HG02973 (cell line): ENCODE data around the gene RNPEPL1.
"Not testable (repeated sequence)": the region's sequence is repeated elsewhere in the genome, so short reads cannot be mapped to it uniquely, and the experiment has no call there.

Experiments
- ATAC-seq: cut with Tn5 transposase; IDR thresholded peaks from one replicate; pipeline ENCODE4 v1.9.1; 2021; ENCODE audit warnings: moderate library complexity; ENCODE audit not compliant: unreplicated experiment

RNPEPL1 gene, protein sequence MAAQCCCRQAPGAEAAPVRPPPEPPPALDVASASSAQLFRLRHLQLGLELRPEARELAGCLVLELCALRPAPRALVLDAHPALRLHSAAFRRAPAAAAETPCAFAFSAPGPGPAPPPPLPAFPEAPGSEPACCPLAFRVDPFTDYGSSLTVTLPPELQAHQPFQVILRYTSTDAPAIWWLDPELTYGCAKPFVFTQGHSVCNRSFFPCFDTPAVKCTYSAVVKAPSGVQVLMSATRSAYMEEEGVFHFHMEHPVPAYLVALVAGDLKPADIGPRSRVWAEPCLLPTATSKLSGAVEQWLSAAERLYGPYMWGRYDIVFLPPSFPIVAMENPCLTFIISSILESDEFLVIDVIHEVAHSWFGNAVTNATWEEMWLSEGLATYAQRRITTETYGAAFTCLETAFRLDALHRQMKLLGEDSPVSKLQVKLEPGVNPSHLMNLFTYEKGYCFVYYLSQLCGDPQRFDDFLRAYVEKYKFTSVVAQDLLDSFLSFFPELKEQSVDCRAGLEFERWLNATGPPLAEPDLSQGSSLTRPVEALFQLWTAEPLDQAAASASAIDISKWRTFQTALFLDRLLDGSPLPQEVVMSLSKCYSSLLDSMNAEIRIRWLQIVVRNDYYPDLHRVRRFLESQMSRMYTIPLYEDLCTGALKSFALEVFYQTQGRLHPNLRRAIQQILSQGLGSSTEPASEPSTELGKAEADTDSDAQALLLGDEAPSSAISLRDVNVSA

DNA sequence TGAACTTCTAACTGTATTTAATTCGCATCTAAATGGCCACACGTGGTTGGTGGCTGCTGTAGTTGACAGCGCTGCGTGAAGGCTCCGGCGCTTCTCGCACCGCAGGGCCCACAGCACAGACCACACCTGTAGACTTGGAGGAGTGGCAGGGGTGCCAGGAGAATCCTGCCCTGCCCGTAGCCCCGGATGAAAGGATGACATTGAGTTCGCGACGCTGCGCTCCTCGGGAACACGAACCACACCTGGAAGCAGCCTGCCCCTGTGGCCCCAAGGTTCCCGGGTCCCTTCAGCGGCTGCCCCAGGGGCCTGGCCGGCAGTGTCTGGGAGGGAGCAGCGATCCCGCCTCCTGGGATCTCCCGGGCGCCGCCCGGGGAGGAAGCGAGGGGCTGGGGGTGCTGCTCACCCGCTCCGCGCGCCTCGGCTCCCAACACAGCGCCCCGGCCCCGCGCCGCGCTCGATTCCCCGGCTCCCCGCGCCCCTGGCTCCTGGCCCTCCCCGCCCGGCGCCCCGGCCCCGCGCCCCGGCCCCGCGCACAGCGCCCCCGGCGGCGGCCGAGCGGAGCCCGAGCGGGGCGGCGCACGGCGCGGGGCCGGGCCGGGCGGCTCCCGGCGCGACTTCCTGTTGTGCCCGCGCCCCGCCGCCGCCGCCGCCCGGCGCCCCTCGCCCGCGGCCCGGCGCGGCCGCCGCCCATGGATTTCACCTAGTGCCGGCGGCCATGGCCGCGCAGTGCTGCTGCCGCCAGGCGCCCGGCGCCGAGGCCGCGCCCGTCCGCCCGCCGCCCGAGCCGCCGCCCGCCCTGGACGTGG, at the start of gene RNPEPL1:
TSS of gene RNPEPL1 (plus strand) at position 613 of the 806 bp plus-strand sequence. CDS start at position 716, 103 bp downstream.
- peak; percentile 21 for ATAC-seq

DNA sequence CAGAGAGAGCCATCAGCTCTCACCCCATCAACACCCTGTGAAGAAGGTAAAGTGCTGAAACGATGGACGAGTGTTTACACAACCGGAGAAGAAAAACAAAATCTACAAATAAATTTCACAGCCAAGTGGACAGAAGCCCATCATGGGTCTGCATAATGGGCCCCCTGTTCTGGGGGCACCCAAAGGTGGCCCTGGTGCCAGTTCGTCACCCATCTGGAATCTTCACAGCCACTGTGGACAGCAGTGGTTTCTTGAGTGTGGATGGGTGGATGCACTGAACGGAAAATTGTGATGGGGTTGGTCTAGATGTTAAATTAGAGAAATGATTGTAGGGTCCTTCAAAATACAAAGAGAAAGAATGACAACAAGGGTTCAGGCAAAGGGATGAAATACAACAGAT, 49.3 kb upstream of the RNPEPL1 start:
- ATAC-seq, result no peak

DNA sequence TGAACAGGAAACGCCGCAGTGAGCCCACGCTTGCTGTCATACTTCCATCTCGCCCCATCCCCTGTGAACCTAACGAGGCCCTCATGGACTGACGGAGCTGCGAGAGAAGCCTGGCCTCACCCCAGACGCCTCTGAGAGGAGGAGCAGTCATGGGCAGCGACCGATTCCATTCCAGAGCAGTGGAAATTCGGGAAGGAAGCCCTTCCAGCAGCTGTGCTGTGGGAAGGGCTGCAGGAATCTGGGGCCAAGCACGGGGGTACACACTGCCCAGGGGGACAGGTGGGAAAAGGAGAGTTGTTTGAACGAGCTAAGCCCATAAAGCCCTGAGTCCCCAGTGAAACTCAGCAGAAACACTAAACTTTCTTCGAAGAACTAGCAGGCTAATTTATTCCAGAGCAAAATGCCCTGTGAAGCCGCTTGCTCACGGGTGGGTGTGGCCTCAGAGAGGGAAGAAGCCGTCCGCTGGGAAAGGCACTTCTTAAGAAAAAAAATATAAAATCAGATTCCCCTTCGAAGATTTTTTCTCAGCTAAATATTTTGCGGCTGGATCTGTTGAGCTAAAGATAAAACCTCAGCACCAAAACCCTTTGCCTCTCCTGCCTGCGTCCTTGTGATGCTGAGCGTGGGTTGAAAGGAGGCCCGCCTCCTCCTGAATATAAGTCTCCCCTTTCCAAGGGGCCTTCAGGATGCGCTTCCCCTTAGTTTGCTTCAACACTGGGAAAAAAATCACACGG, 48.7 kb upstream of the RNPEPL1 start:
- ATAC-seq, result no peak

DNA sequence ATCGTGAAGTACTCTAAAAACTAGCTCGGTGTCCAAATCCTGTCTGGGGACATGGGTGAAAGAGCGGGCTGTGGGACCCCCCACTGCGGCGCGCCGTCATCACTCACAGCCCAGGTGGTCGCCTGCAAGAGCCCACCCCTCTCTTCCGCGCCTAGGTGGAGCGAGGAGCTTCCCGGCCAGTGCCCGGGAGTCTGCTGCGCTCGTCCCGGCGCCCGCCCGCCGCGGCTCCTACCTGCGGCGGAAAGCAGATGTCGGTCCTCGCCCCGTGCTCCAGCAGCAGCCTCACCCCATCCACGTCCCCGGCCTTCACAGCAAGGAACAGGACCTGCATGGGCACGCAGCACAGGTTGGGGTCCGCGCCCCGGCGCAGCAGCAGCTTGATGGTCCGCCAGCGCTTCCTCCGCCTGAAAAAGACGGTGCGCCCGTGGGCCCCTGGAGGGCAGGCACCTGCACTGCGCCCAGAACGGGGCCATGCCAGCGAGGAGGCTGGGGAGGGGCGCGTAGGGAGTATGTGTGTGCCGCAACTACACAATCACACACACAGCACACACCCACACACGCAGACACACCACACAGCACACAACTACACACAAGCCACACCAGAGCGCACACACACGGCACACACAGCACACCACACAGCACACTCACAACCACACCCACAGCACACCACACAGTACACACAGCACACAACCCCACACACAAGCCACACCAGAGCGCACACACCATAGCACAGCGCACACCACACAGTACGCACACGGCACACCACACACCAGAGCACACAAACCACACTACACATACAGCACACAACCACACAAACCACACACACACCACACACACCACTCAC, 47.9 kb upstream of the RNPEPL1 start:
- no peak for ATAC-seq

DNA sequence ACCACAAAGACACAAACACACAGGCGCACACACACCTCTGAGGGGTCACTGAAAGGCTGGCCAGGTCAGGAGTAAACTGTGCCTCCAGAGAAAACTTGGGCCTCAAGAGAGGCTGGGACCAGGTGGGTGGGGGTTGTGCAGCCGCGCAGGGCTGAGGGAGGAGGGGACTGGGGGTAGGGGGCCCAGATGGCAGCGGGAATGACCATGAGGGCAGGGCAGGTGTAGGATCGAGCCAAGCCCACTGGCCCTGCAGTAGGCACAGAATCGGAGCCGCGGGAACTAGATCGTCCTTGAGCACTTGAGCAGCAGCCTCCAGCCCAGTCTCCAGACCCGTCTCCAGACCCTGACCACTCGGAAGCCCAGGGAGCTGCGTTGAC, 47.3 kb upstream of the RNPEPL1 start:
- ATAC-seq, result no peak

DNA sequence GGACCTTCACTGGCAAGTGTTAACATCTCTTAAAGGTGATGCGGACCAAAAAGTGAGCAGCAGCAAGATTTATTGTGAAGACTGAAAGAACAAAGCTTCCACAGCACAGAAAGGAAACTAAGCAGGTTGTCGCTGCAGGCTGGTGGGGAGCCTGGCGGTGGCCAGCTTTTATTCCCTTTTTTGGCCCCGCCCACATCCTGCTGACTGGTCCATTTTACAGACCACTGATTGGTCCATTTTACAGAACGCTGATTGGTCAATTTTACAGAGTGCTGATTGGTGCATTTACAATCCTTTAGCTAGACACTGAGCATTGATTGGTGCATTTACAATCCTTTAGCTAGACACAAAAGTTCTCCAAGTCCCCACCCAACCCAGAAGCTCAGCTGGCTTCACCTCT, 46.4 kb upstream of the RNPEPL1 start:
- not testable (repeated sequence) for ATAC-seq

DNA sequence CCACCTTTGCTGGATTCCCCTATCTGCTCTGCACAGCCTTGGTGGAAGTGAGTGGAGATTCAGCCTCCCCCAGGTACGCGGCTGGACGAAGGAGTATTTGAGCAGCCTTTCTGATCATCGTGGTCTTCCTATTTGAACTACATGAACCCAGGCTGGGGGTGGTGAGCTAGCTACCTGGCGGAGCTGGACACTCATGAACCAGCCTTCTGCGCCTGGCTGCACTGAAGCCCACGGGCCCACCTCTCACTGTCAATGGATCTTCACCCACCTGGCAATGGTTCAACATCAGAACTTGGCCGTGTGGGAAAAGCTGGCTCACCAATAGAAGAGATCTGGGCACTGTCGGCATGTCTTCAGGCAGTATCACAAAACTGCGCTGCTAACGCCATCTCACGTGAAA, 45.9 kb upstream of the RNPEPL1 start:
- no peak for ATAC-seq

DNA sequence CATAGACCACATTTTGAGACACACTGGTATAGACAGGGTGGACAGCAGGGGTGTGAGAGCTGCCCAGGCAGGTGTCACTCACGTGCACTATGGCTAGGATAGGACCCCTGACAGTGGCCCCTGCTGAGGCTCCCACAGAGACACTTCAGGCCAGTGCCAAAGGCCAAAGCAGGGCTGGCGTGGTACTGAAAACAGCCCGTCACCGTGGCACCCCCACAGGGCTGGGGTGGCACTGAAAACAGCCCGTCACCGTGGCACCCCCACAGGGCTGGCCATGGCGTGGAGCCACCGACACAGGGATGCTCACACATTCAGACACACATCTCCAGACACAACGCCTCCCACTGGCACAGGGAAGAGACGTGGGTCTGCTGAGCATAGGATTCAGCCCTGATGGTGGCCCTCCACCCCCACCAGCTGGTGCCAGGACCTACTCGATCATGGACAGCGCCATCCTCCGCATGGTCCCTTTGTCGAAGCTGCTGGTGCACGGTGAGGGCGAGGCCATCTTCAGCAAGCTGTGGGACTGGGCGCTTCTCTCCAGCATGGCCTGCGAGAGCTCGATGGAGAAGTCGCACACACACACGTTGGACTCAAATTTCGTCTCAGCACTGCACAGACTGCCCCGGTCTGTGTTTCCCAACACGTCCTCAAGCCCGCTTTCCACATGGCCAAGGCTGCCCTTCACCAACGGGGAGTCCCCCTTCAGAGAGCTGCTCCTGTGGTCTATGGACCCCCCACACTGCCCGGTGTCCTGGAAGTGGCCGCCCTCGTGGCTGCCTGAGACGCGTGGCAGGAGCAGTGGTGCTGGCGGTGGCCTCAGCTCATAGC, 44.6 kb upstream of the RNPEPL1 start:
- ATAC-seq, result no peak

DNA sequence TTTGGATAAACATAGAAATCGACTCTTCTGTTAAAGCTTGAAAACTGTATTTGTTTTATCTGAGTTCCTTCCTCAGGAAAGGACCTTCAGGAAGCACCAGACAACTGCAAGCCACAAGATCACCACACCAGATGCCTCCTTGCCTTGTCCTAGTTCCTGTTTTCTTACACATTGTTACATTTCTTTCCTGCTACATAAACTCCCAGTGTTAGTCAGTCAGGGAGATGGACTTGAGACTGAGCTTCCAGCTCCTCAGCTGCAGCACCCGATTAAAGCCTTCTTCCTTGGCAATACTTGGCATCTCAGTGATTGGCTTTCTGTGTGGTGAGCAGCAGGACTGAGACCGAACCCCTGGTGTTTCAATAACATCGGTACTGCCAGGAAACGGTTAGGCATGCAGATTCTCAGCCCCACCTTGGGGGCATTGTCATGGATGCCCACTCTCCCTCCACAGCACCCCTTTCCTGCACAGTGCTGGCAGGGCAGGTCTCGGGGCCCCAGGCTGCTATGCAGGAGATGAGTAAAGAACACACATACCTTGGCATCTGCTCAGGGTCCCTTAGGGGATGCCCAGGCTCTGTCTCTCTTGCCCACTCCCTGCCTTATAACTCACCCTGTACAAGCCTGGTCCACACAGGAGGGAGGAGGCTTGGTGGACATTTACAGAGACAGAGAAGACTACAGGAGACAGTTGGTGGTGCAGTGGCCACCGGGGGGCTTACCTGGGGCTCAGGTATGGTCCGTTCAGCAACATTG, 43.1 kb upstream of the RNPEPL1 start:
- no peak for ATAC-seq

DNA sequence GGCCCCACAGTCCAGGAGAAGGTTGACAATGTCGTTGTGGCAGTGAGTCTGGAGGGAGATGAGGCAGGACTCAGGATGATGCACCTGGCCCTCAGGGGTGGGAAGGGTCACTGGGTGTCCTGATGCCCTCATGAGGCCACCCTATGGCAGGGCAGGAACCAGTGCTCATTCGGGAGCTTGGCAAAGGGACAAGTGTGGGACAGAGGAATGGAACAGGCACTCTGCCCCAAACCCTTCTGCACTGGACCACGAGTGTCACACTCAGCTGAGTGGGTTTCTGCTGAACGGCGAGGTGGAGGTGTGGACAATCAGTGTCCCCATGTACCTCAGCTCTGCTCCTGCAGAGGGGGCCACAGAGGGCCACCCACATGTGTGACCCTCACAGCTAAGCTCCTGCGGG, 42.5 kb upstream of the RNPEPL1 start:
- ATAC-seq, result no peak

DNA sequence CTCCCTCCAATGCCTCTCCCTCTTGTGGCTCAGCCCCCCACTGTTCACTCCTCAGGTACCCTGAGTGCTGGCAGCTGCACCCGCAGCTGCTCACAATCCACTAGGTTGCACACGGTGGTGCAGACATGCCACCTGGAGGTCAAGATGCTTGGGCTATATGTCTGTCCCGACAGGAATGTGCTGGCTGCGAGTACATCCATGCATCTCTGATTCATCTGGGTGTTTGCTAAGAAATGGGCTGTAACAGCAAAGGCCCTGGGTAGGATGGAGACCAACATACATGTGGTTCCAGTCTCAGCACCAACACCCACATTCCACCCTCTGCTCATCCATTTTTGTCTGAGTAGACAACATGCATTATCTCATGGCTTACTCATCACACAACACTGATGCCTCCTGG, 41.8 kb upstream of the RNPEPL1 start:
- ATAC-seq, result no peak

DNA sequence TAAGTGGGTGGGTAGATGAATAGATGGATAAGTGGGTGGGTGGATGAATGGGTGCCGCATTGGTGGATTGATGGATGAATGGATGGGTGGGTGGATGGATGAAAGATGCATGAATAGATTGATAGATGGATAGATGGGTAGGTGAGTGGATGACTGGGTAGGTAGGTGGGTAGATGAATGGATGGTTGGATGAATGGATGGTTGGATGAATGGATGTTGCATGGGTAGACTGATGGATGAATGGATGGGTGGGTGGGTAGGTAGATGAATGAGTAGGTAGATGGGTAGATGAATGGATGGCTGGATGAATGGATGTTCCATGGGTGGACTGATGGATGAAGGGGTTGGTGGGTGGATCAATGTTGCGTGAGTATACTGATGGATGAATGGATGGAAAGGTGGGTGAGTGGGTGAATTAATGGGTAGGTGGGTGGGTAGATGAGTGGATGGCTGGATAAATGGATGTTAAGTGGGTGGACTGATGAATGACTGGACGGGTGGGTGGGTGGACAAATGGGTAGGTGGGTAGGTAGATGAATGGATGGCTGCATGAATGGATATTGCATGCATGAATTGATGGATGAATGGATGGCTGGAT, 41.0 kb upstream of the RNPEPL1 start:
- ATAC-seq, result no peak

DNA sequence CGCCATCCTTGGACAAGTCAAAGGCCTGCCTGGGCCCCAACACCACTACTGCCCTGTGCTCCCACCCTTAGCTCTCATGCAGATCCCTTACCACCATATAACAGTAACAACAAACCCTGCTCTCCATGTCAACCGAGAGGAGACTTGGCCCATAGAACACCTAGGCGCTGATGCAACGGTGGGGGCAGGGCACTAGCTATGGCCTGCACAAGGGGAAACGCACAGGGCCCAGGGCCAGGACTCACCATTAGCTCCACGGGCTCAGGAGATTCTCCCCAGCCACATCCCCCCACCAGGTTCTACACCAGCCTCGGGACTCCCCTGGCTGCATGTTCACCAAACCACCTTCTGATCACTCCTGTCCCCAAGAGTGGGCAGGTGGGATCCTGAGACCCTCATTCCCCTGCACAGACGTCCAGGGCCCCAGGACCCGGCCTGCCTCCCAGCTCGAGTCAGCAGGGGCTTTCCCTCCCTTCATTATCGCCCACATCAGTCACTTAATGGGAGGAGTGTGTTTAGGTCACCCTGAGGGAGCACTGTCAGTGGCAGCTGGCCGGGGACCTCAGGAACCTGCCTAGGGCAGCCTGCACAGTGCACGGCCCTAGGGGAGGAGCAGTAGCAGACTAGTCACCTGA, 39.8 kb upstream of the RNPEPL1 start:
- ATAC-seq, result no peak

DNA sequence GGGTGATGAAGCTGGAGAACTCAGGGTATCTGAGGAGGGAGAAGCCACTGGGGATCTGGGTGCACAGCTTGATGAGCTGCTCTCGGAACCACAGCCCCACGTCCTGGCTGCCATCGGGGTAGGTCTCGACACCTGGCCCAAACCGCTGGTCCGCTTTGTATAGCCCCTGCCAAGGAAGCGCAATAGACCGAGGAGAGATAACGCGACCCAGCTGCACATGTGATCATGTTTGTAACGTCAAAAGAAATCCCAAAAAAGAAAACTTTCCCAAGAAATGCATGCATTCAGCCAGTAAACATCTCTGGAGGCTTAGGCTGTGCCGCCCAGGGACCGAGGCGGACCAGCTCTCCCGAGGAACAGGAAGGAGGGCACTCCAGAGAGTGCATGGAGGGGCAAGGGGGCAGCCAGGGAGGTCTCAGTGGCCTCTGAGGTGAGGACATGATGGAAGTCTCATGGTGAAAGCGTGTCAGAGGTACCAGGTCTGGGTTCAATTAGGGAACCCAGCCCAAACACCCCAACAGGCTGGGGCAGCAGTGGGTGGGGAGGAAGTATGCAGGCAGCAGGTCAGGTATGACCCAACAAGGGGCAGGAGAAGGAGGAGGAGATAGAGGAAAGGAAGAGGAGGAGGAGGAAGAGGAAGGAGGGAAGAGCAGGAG, 38.8 kb upstream of the RNPEPL1 start:
- ATAC-seq, result no peak

DNA sequence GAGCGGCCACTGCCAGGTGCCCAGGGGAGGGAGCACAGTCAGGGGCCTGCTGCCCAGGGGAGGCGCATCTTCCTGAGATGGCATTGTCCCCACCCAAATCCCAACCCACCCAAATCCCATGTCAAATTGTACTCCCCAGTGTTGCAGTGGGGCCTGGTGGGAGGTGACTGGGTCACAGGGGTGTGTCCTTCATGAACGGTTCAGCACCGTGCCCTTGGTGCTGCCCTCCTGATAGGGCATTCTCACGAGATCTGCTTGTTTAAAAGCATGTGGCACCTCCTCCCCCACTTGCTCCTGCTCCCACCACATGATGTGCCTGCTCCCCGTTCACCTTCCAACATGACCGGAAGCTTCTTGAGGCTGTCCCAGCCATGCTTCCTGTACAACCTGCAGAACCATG, 38.1 kb upstream of the RNPEPL1 start:
- ATAC-seq, result no peak

DNA sequence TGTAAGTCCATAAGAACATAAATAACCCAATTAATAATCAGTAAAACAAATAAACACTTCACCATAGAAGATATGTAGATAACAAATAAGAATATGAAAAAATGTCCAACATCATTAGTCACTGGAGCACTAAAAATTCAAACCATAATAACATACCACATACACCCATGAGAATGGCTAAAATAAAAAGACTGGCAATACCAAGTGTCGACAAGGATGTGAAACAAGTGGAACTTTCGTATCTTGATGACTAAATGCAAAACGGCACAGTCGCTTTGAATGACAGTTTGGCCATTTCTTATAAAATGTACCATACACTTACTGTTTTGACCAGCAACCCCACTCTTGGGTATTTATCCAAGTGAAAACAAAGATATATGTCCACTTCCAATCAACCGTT, 37.2 kb upstream of the RNPEPL1 start:
- no peak for ATAC-seq
